Right forelimb (tissue), 1 donor: Measurements from ENCODE around the gene WDR70.
"Not testable (repeated sequence)": the region's sequence is repeated elsewhere in the genome, so short reads cannot be mapped to it uniquely, and the experiment has no call there.

Source experiments
- DNase-seq: peaks from one replicate; pipeline ENCODE4 v3.0.0-alpha.2; 2018

Gene WDR70

DNA sequence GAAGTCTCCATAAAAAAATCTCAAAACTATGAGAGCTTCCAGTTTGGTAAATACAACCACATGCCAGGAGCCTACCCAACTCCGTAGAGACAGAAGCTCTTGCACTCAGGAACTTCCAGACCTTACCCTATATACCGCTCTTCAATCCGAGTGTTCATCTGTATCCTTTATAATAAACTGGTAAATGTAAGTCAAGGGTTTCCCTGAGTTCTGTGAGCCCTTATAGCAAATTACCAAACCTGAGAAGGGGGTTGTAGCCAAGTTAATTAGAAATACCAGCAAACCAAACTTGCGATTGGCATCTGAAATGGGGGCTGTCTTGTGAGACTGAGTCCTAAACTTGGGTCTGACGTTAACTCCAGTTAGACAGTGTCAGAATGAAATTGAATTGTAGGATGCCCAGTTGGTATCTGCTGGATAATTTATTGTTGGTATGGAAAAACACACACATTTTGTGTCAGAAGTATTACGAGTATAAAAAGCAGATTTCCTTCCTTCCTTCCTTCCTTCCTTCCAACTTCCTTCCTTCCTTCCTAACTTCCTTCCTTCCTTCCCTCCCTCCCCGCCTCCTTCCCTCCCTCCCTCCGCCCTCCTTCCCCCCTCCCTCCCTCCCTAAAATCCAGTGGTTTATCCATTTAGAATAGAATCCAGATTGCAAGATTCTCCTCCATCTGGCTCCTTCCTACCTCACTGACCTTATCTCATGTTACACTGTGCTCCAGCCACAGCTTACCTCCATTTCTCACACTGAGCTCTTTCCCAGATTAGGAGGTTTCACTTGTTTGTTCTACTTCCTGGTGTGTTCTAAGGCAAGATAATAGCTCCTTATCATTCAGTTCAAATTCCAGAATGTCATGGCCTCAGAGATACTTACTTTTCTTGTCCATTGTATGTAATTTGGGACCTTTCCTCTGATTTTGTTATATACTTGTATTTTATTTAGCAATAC, 196.7 kb downstream of the WDR70 start:
- no peak for DNase-seq

GRCh38 chr5:37576552-37576951, 197.4 kb downstream of the WDR70 start:
- no peak for DNase-seq

DNA sequence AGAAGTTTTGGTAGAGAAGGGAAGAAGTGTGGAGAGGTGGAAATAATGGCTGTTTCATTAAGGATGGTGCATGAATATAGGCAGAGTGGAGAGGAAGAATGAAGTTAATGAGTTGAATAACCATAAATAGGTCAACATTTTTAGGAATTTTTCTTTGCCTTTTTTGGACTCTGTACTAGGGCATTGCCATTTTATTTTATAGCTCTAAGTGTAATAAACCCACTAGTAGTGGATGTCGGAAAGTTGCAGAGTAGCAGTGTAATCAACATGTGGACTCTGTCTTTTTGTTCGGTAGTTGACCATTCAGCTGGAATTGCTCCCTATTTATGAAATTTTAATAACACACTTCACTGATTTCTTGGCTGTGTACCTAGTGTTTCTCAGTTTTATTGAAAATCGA, 199.1 kb downstream of the WDR70 start:
- no peak for DNase-seq

DNA sequence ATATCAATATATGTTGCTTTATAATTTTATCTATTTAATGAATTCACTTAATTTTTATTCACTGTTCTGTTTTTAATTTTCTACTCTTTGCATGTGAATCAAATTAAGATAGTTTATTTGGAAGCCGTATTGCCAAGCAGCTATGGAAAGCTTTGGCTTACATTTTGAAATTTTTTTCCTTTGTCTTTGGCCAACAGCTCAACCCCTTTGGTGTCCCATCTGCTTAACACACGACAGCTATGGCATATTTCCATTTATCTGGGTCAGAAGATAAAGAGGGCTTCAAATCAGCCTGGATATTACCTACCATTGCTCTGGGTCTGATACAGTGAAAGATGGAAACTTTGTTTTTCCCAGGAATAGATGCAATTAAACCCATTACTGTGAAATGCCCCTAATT, 201.0 kb downstream of the WDR70 start:
- no peak for DNase-seq

- no peak for DNase-seq
Observed at GRCh38 chr5:37582202-37582601, 203.1 kb downstream of the WDR70 start.

DNA sequence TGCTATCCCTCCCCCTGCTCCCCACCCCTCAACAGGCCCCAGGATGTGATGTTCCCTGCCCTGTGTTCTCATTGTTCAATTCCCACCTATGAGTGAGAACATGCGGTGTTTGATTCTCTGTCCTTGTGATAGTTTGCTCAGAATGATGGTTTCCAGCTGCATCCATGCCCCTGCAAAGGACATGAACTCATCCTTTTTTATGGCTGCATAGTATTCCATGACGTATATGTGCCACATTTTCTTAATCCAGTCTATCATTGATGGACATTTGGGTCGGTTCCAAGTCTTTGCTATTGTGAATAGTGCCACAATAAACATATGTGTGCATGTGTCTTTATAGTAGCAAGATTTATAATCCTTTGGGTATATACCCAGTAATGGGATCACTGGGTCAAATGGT, 214.2 kb downstream of the WDR70 start:
- not testable (repeated sequence) for DNase-seq

DNA sequence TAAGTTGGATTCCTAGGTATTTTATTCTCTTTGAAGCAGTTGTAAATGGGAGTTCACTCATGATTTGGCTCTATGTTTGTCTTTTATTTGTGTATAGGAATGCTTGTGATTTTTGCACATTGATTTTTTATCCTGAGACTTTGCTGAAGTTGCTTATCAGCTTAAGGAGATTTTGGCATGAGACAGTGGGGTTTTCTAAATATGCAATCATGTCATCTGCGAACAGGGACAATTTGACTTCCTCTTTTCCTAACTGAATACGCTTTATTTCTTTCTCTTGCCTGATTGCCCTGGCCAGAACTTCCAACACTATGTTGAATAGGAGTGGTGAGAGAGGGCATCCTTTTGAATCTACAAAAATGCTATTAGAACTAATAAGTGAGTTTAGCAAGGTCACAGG, 215.7 kb downstream of the WDR70 start:
- DNase-seq: not testable (repeated sequence)

GRCh38 chr5:37598733-37599132, 219.6 kb downstream of the WDR70 start:
- no peak for DNase-seq

DNA sequence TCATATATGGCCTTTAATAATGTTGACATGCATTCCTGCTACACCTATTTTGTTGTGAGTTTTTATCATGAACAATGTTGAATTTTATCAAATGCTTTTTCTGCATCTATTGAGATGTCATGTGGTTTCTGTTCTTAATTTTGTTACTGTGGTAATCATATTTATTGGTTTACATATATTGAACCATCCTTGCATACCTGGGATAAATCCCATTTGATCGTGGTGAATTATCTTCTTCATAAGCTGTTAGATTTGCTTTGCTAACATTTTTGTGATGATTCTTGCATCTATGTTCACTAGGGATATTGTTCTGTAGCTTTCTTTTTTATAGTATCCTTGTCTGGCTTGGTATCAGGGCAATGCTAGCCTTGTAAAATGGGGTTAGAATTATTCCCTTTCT, 222.0 kb downstream of the WDR70 start:
- DNase-seq: no peak

DNA sequence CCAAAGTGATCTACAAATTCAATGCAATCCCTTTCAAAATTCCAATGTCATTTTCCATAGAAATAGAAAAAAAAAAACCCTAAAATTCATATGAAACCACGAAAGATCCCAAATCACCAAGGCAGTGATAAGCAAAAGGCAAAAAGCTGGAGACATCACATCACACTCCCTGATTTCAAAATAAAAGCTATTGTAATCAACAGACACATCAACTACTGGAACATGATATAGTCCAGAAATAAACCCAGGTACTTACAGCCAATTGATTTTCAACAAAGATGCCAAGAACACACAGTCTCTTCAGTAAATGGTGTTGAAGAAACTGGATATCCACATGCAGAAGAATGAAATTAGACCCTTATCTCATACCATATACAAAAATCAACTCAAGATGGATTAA, 224.0 kb downstream of the WDR70 start:
- no peak for DNase-seq

DNA sequence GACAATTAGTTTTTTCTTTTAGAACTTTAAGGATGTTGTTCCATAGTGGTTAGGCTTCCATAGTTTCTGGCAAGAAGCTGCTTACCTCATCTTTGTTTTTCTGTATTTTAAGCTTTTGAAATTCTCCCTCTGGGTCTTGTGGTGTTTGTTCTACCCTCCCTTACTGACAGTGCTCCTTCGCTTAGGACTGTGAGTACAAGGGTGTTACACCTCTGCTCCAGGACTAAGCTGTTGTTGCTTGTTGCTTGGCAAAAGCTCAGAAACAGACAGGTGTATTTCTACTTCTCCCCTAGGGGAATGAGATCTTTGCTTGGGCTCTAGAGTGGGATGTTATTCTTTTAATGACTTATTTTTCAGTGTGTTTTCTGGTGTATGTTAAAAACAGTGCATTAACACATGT, 225.2 kb downstream of the WDR70 start:
- DNase-seq: no peak

DNA sequence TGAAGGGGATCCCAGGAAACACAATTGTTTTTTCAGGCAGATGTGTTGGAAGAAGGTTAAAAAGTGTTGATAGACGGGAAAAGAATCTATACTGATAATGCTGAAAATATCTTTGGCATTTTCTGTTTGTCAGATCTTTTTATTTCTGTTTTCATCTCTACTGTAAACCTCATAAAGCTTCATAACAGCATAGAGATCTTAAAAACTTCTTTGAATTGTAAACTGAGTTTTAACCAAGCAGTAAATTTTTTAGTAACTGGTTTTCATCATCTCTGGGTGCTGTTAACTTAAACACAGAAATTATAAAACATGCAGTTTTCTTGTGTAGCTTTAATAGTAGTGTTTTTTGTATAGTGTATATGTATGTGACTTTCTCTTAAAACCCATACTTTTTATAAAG, 227.0 kb downstream of the WDR70 start:
- no peak for DNase-seq

DNA sequence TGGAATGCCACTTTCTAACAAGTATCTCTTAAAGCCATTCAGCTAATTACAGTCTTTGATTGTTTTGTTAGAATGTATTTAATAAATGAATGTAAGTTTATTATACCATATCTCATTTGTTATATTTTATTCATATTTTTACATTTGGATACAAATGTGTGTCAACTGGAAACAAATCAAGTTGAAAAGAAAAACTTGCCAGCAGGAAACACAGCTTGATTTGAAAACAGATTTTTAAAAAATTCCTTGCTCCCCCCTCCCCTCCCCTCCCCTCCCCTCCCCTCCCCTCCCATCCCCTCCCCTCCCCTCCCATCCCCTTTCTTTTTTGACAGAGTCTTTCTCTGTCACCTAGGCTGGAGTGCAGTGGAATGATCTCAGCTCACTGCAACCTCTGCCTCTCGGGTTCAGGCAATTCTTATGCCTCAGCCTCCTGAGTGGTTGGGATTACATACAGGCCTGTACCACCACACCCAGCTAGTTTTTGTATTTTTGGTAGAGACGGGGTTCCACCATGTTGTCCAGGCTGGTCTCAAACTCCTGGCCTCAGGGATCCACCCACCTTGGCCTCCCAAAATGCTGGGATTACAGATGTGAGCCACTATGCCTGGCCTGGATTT, 227.6 kb downstream of the WDR70 start:
- DNase-seq: no peak

DNA sequence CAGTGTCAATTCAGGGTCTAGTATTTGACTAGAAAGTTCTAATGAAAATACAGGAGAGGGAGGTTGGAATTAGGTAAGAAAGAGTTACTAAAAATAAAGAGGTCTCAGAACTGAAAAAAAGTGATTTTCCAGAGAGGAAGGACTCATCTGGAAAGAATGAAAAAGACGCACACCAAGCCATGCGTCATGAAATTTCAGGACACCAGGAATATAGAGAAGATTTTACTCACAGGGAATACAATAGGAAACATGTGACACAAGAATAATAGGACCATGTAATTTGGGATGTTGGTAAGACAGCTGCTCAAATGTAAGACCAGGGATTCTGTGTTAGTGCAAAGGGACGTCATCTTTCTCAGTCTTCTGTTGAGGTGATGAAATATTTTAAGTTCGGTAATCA, 236.1 kb downstream of the WDR70 start:
- DNase-seq: no peak

DNA sequence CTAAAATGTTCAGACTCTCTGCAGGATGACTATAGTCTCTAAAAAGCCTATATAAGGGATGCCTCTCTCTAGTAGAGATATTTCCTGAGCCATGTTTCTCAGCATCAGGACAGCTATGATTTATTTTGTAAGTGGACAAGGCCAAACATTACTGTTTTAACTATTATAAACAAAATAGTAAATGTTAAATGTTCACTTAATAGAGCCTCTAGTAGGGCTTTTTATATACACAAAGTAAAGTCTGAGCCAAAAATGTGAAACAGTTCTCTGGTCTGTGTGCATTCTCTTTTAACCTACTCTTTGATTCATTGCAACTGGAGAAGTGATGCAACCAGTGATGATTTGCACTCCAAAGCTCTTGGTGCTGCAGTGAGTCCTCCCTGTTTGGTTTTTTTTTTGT, 240.2 kb downstream of the WDR70 start:
- no peak for DNase-seq

DNA sequence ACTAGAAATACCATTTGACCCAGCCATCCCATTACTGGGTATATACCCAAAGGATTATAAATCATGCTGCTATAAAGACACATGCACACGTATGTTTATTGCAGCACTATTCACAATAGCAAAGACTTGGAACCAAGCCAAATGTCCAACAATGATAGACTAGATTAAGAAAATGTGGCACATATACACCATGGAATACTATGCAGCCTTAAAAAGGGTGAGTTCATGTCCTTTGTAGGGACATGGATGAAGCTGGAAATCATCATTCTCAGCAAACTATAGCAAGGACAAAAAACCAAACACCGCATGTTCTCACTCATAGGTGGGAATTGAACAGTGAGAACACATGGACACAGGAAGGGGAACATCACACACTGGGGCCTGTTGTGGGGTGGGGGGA, 243.2 kb downstream of the WDR70 start:
- DNase-seq: not testable (repeated sequence)

- DNase-seq: no peak
Observed at GRCh38 chr5:37626266-37626665, 247.1 kb downstream of the WDR70 start.

DNA sequence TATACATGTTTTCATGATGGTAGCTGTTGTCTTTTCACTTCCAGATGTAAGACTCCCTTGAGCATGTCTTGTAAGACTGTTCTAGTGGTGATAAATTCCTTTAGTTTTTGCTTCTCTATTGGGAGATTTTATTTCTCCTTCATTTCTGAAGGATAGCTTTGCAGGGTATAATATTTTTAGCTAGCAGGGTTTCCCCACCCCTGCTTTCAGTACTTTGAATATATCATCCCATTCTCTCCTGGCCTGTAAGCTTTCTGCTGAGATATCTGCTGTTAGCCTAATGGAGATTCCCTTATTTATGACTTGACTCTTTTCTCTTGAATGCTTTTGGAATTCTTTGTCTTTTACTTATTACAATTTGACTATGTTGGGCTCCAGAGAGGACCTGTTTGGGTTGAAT, 249.8 kb downstream of the WDR70 start:
- DNase-seq: no peak

DNA sequence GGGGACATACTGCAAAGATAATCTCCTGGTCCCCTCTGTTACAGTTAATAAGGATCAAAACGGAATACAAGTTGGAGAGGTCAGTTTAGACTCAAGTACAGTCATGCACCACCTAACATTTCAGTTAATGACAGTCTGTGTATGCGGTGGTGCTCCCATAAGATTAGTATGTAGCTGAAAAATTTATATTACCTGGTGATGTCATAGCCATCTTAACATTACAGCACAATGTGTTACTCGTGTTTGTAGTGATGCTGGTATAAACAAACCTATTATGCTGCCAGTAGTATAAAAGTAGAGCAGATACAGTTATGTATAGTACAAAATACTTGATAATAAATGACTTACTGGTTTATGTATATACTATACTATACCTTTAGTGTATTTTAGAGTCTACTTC, 252.8 kb downstream of the WDR70 start:
- no peak for DNase-seq

GRCh38 chr5:37637165-37637845, 258.2 kb downstream of the WDR70 start:
- DNase-seq: no peak

- no peak for DNase-seq
Observed at GRCh38 chr5:37638897-37639296, 259.8 kb downstream of the WDR70 start.

DNA sequence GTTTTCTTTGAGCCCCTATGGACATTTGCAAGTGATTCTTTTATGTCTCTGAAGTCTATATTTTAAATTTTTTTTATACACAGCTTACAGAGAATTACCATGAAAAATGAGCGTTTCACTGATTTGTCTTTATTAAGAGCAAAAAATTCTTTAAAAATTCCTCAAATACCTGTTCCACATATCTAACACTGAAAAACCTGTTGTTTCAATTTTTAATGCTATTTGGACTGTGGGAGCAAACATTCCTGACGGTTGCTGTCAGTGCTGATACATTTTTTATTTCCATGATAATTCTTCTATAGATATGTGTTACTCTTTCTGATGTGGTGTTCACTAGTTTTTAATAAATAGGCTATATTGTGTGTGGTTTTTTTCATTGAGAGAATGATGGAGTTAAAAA, 261.0 kb downstream of the WDR70 start:
- no peak for DNase-seq

DNA sequence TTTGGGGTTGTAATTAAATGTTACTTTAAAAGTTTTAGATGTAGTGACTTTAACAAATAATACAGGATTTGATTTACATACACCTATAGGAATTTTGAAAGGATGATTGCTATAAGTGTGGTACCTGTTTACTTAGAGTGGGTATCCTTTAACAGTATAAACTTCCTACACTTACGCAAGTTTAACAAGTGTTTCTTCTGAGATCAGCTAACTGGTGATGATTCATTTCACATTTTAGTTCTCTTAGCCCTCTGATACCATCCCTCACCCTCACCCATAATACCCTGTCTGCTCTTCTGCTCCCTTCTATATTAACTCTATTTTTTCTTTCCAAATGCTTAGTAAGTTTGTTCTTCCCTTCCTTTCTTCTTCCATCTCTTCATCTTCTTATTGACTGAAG, 262.8 kb downstream of the WDR70 start:
- DNase-seq: no peak

GRCh38 chr5:37645707-37646106, 266.6 kb downstream of the WDR70 start:
- no peak for DNase-seq
